Panc1 (cell line): ENCODE results near the gene NAA38. TPM values are rescaled to one million over a fixed set of nuclear protein-coding genes. Genes with fewer than 3 reads are reported as not detected.

Experiments
- ATAC-seq: fragments of 200-7000 bp; cut with Tn5 transposase; 2 replicates; pipeline ENCODE4 v1.9.1; 2020; ENCODE audit warnings: mild to moderate bottlenecking, moderate library complexity
- BruUV-seq: library from RNA; stranded (reverse); fragments of 400-500 nt; replicated peaks from 2 replicates; lab custom pipeline; 2021; lab: Mats Ljungman, UMichigan
- CTCF ChIA-PET: fragments of 300-600 bp; sonication (Branson Sonifier 250); formaldehyde crosslinking; loops from one replicate; lab custom pipeline; 2022; ENCODE audit warnings: antibody characterized with exemption; lab: Charles Lee
- POLR2A ChIA-PET: fragments of 300-600 bp; sonication (Branson Sonifier 250); formaldehyde crosslinking; loops from one replicate; lab custom pipeline; 2022; ENCODE audit warnings: antibody characterized with exemption; lab: Charles Lee
- DNase-seq: peaks from one replicate; pipeline ENCODE4 v3.0.0-alpha.2; 2010; ENCODE audit warnings: low read depth, low spot score
- H3K27ac ChIP-seq: 2 replicates; pipeline ENCODE4 v1.5.1; 2011; ENCODE audit warnings: mild to moderate bottlenecking, low read length, inconsistent platforms
- H3K27me3 ChIP-seq: fragments of 200-500 bp; sonication (Bioruptor generic); 2 replicates; pipeline ENCODE4 v1.6.0; 2014; ENCODE audit warnings: low read length, inconsistent platforms; ENCODE audit not compliant: control insufficient read depth, insufficient read depth
- H3K36me3 ChIP-seq: fragments of 200-500 bp; sonication (Bioruptor generic); 2 replicates; pipeline ENCODE4 v1.5.1; 2014; ENCODE audit warnings: inconsistent platforms, mild to moderate bottlenecking, low read length, moderate library complexity; ENCODE audit not compliant: control insufficient read depth, insufficient read depth
- H3K4me1 ChIP-seq: 2 replicates; pipeline ENCODE4 v1.5.1; 2011; ENCODE audit warnings: inconsistent platforms, mild to moderate bottlenecking, low read length, moderate library complexity; ENCODE audit not compliant: control insufficient read depth, insufficient read depth
- H3K4me3 ChIP-seq, 2 experiments: 2 replicates each; pipeline ENCODE4 v1.5.1; 2011 to 2012; ENCODE audit warnings: low read depth in 2 of 2, low read length in 2 of 2, mild to moderate bottlenecking in 2 of 2, inconsistent platforms in 1 of 2, moderate library complexity in 1 of 2
- H3K9me3 ChIP-seq: fragments of 200-500 bp; sonication (Bioruptor generic); 2 replicates; pipeline ENCODE4 v1.5.1; 2014; ENCODE audit warnings: low read depth, mild to moderate bottlenecking, inconsistent platforms, low read length, moderate library complexity; ENCODE audit not compliant: control insufficient read depth, insufficient read depth
- CTCF ChIP-seq: fragments of 450-650 bp; IDR thresholded peaks from 2 replicates; pipeline ENCODE4 v1.5.1; 2017; ENCODE audit warnings: mild to moderate bottlenecking
- POLR2AphosphoS5 ChIP-seq: IDR thresholded peaks from 2 replicates; pipeline ENCODE4 v1.6.1; 2012; ENCODE audit warnings: mild to moderate bottlenecking, low read depth, low read length, moderate library complexity
- REST ChIP-seq, 2 experiments: IDR thresholded peaks; 2 replicates each; pipeline ENCODE4 v1.6.1; 2011 to 2012; ENCODE audit warnings: low read depth in 2 of 2, control low read depth in 1 of 2, low read length in 1 of 2, mild to moderate bottlenecking in 1 of 2, moderate library complexity in 1 of 2; ENCODE audit not compliant: insufficient read depth in 1 of 2
- SIN3A ChIP-seq: IDR thresholded peaks from 2 replicates; pipeline ENCODE4 v1.6.1; 2012; ENCODE audit warnings: low read depth, mild to moderate bottlenecking, low read length, moderate library complexity, borderline replicate concordance; ENCODE audit not compliant: insufficient read depth
- TCF7L2 ChIP-seq: IDR thresholded peaks from 2 replicates; pipeline ENCODE4 v1.6.1; 2011; ENCODE audit warnings: mild to moderate bottlenecking, low read depth, low read length, inconsistent platforms
- in situ Hi-C: cut with HindIII; loops from 2 replicates; pipeline ENCODE4 v1.10.0; 2016; ENCODE audit warnings: low sequenced_read_pairs, low pct_unique_long_range_greater_than_20kb
- intact Hi-C: fragments of 100-400 bp; cut with micrococcal nuclease; formaldehyde crosslinking; loops from one replicate; pipeline ENCODE4 v1.10.0; 2022; ENCODE audit not compliant: unreplicated experiment
- total RNA-seq: library from RNA; stranded (reverse); gene quantifications from one replicate; pipeline ENCODE4 v1.2.1, GENCODE V29; 2021; ENCODE audit not compliant: unreplicated experiment

Gene NAA38
- total RNA-seq, 1 experiment from 2014 or later, result 75.2 TPM

- H3K4me3 ChIP-seq, result peak overlapping the region; percentile 74 to 79; a peak in 3 of 4 replicates
- H3K27me3 ChIP-seq, result no peaks in the 10 kb centered on the region
- DNase-seq (no peak), ATAC-seq (no peak)
- peaks cover 5% of the 10 kb centered on the region; the same call in 1 of the 2 replicates for H3K36me3 ChIP-seq
- ChIA-PET POLR2A (interaction anchor here (0.6 kb wide), 1 partner anchor 255 kb away, joined by 10 read pairs; no protein-coding TSS in a partner anchor), CTCF (interaction anchor here (0.6 kb wide), 1 partner anchor 114 kb away, joined by 10 read pairs; no protein-coding TSS in a partner anchor)
- H3K9me3 ChIP-seq, result no peaks in the 10 kb centered on the region
- intact Hi-C loops (loop anchor here (10.0 kb wide), 1 partner anchor 111 kb away; no protein-coding TSS in a partner anchor), in situ Hi-C loops (no loop called here)
- peaks cover 14% of the 10 kb centered on the region for H3K4me1 ChIP-seq
- BruUV-seq, result no TSS peak
- H3K27ac ChIP-seq, result peak overlapping the region; percentile 97
- TF ChIP-seq TCF7L2, result no peak
- no peak for TF ChIP-seq POLR2AphosphoS5
- no peak for TF ChIP-seq CTCF
- no peak for TF ChIP-seq REST (IDR thresholded peaks at IDR 0.05; ENCODE audit: insufficient read depth in 1 of 2, low read depth in 2 of 2, low read length in 1 of 2)
- no peak for TF ChIP-seq SIN3A
Measured at GRCh38 chr17:7855660-7856010, 1.7 kb downstream of the NAA38 start.

- Histone ChIP-seq H3K4me3 (peak within 1 kb of the TSS; percentile 74 to 79), H3K27ac (peak within 1 kb of the TSS; percentile 97), H3K27me3 (no peaks in the 10 kb centered on the region), H3K9me3 (no peaks in the 10 kb centered on the region), H3K36me3 (peaks cover 5% of the 10 kb centered on the region; the same call in 1 of the 2 replicates), H3K4me1 (peaks cover 14% of the 10 kb centered on the region)
- TF ChIP-seq TCF7L2 (no peak), CTCF (no peak), REST (IDR thresholded peaks at IDR 0.05; ENCODE audit: insufficient read depth in 1 of 2, low read depth in 2 of 2, low read length in 1 of 2) (no peak), SIN3A (no peak), POLR2AphosphoS5 (no peak)
- no peak for DNase-seq
- ATAC-seq, result no peak
- no TSS peak for BruUV-seq
- in situ Hi-C loops, result no loop called here
- intact Hi-C loops, result loop anchor here (10.0 kb wide), 1 partner anchor 110 kb away; no protein-coding TSS in a partner anchor
- ChIA-PET POLR2A (interaction anchor here (0.6 kb wide), 1 partner anchor 256 kb away, joined by 10 read pairs; no protein-coding TSS in a partner anchor), CTCF (interaction anchor here (0.6 kb wide), 1 partner anchor 113 kb away, joined by 10 read pairs; no protein-coding TSS in a partner anchor)
Measured at GRCh38 chr17:7854851-7855659, 2.3 kb downstream of the NAA38 start, which contains the start of gene TMEM88. TMEM88 (plus strand) TSS chr17:7855066; CDS start chr17:7855075, 9 bp downstream.
